ENCODE measurements around the gene FZD7. TPM values are rescaled to one million over a fixed set of nuclear protein-coding genes. Genes with fewer than 3 reads are reported as not detected.

FZD7 gene
- total RNA-seq, 1 experiment from 2014 or later, result 14.6 TPM

DNA sequence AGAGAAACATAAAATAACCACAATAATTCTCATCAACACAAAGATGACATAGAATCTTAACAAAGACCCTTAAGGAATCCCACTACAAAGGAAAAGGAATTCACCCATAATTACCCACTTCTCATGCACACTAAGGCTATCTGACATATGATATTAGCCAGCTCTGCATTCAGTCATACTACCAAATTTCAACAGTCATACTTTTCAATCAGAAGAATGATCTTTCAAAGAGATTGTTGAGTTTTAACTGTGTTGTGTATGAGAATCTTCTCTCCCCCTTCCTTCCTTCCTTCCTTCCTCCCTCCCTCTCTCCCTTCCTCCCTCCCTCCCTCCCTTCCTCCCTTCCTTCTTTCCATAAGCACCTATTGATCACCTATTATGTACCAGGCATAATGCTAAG, 17.0 kb downstream of the FZD7 start:
- Histone ChIP-seq H3K79me2 (ENCODE audit: insufficient read depth, low read length) (no peaks in the 10 kb centered on the region), H3K27ac (ENCODE audit: low read depth, low read length) (no peak overlapping the region), H3K4me2 (ENCODE audit: low read length) (no peak overlapping the region), H3K4me1 (ENCODE audit: control insufficient read depth in 1 of 2, insufficient read depth in 2 of 2, low read length in 2 of 2) (no peaks in the 10 kb centered on the region), H4K20me1 (ENCODE audit: insufficient read depth) (no peaks in the 10 kb centered on the region), H3K4me3 (replicated peaks in 1 of 2; ENCODE audit: low read depth in 1 of 2, low read length in 2 of 2) (no peak overlapping the region), H3K9me3 (ENCODE audit: control insufficient read depth in 1 of 2, insufficient read depth in 1 of 2, low read depth in 1 of 2, low read length in 2 of 2) (no peaks in the 10 kb centered on the region), H3K27me3 (ENCODE audit: insufficient read depth, low read length) (peaks cover 4% of the 10 kb centered on the region; the same call in 1 of the 2 replicates), H3K9ac (ENCODE audit: low read length) (no peak overlapping the region), H3K36me3 (ENCODE audit: control insufficient read depth in 1 of 2, insufficient read depth in 2 of 2, low read length in 2 of 2) (no peaks in the 10 kb centered on the region), H3K9me2 (ENCODE audit: insufficient read depth) (no peaks in the 10 kb centered on the region), H2AFZ (ENCODE audit: low read depth, low read length, poor library complexity, severe bottlenecking) (no peak overlapping the region)
- ChIA-PET POLR2A (no interaction called here), CTCF (no interaction called here), RAD21 (ENCODE audit: low non-redundant PET in 1 of 2, low total read pairs in 2 of 2, uncharacterized antibody in 2 of 2, unreplicated experiment in 2 of 2) (no interaction called here)
- DNase-seq (ENCODE audit: low read depth, low spot score) (no peak), ATAC-seq (no peak)
- BruUV-seq (replicated peaks), result no TSS peak
- intact Hi-C loops (cut with micrococcal nuclease), result loop anchor here (10.0 kb wide), 1 partner anchor 256 kb away; no protein-coding TSS in a partner anchor
- TF ChIP-seq POLR2A (IDR thresholded peaks at IDR 0.05; ENCODE audit: borderline replicate concordance, extremely low read depth, insufficient read depth, insufficient read length) (no peak), RAD21 (IDR thresholded peaks at IDR 0.05; ENCODE audit: low read depth) (no peak), YY1 (IDR thresholded peaks at IDR 0.05; ENCODE audit: extremely low read depth, insufficient replicate concordance, low read depth, low read length) (no peak)
- TF ChIP-seq, protein P1, sequence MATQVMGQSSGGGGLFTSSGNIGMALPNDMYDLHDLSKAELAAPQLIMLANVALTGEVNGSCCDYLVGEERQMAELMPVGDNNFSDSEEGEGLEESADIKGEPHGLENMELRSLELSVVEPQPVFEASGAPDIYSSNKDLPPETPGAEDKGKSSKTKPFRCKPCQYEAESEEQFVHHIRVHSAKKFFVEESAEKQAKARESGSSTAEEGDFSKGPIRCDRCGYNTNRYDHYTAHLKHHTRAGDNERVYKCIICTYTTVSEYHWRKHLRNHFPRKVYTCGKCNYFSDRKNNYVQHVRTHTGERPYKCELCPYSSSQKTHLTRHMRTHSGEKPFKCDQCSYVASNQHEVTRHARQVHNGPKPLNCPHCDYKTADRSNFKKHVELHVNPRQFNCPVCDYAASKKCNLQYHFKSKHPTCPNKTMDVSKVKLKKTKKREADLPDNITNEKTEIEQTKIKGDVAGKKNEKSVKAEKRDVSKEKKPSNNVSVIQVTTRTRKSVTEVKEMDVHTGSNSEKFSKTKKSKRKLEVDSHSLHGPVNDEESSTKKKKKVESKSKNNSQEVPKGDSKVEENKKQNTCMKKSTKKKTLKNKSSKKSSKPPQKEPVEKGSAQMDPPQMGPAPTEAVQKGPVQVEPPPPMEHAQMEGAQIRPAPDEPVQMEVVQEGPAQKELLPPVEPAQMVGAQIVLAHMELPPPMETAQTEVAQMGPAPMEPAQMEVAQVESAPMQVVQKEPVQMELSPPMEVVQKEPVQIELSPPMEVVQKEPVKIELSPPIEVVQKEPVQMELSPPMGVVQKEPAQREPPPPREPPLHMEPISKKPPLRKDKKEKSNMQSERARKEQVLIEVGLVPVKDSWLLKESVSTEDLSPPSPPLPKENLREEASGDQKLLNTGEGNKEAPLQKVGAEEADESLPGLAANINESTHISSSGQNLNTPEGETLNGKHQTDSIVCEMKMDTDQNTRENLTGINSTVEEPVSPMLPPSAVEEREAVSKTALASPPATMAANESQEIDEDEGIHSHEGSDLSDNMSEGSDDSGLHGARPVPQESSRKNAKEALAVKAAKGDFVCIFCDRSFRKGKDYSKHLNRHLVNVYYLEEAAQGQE (IDR thresholded peaks at IDR 0.05; ENCODE audit: low read depth), result no peak

DNA sequence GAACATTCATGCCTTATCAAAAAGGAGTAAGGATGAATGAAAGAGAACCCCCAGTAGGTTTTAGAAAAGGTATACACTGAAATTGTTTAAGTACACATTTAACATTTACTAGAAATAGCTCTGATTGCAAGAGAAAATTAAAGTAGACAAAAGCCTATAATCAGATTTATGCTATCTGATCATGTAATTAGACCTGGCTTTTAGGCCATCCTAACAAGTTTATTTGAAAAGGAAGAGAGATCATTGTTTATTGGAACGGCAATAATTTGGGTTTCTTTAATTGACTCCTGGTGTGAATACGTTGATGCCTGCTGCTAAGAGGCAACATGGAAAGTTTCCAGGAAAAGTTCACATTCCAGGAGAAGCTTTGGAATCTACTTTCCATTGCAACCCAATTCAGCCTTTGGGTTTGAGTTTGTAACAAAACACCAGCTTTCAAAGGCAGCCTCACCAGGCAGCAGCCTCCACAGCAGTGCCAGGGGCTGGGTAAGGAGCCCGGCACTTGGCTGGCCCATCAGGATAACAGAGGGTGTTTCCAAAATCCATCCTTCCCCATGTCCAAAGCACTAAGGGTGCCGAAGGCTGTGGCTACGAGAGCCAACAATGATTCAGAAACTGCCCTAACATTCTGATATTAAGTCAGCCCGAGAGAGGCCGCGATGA, 18.0 kb downstream of the FZD7 start:
- ATAC-seq (no peak), DNase-seq (ENCODE audit: low read depth, low spot score) (no peak)
- Histone ChIP-seq H3K4me1 (ENCODE audit: control insufficient read depth in 1 of 2, insufficient read depth in 2 of 2, low read length in 2 of 2) (no peaks in the 10 kb centered on the region), H3K27me3 (ENCODE audit: insufficient read depth, low read length) (peaks cover 4% of the 10 kb centered on the region; the same call in 1 of the 2 replicates), H3K9me3 (ENCODE audit: control insufficient read depth in 1 of 2, insufficient read depth in 1 of 2, low read depth in 1 of 2, low read length in 2 of 2) (no peaks in the 10 kb centered on the region), H3K36me3 (ENCODE audit: control insufficient read depth in 1 of 2, insufficient read depth in 2 of 2, low read length in 2 of 2) (no peaks in the 10 kb centered on the region), H3K9ac (ENCODE audit: low read length) (no peak overlapping the region), H3K9me2 (ENCODE audit: insufficient read depth) (no peaks in the 10 kb centered on the region), H3K4me2 (ENCODE audit: low read length) (no peak overlapping the region), H3K27ac (ENCODE audit: low read depth, low read length) (no peak overlapping the region), H3K4me3 (replicated peaks in 1 of 2; ENCODE audit: low read depth in 1 of 2, low read length in 2 of 2) (no peak overlapping the region), H2AFZ (ENCODE audit: low read depth, low read length, poor library complexity, severe bottlenecking) (no peak overlapping the region), H4K20me1 (ENCODE audit: insufficient read depth) (no peaks in the 10 kb centered on the region), H3K79me2 (ENCODE audit: insufficient read depth, low read length) (no peaks in the 10 kb centered on the region)
- intact Hi-C loops (cut with micrococcal nuclease), result loop anchor here (10.0 kb wide), 1 partner anchor 257 kb away; no protein-coding TSS in a partner anchor
- no peak for TF ChIP-seq FOSL1 (IDR thresholded peaks at IDR 0.05; ENCODE audit: low read depth)
- TF ChIP-seq SIN3A (IDR thresholded peaks at IDR 0.05; ENCODE audit: low read depth), result no peak
- no peak for TF ChIP-seq JUND (IDR thresholded peaks at IDR 0.05)
- BruUV-seq (replicated peaks), result no TSS peak
- RAD21 ChIA-PET (ENCODE audit: low non-redundant PET in 1 of 2, low total read pairs in 2 of 2, uncharacterized antibody in 2 of 2, unreplicated experiment in 2 of 2), result no interaction called here
- CTCF ChIA-PET, result no interaction called here
- POLR2A ChIA-PET, result no interaction called here

Measured in HCT116 (cell line).